ENCODE measurements around the gene TRIP12. TPM values are rescaled to one million over a fixed set of nuclear protein-coding genes. Genes with fewer than 3 reads are reported as not detected.
"Not testable (repeated sequence)": the region's sequence is repeated elsewhere in the genome, so short reads cannot be mapped to it uniquely, and the experiment has no call there.

The TRIP12 gene
- total RNA-seq, 2 experiments from 2014 or later: 232 to 296 TPM

DNA sequence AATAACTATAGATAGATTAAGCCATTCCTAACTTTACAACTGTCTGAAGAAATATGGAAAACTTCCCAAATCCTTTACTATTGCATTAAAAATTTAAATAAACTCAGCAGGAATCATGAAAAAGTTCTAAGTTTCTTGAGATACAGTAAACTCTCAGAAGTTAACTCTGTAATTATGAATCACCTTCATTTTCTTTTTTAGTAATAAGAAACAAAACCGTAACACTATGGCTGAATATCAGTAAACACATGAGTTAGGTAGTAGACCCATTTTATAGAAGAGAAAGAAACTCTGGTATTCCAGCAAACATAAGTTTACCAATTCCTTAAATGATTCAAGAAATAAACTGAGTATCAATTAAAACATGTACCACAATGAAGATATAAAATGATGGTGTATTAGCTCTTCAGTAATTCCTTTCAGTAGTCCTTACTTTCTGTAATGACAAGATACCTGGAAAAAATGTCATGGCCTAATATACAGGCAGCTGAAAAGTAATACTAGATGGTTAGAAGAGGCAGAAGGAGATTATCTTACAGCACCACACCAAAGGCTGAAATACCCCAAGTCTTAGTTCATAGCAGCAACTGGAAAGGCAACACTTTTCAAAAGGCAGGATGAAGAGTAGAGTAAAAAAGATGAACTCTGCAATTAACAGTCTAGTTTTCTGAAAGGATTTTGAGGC lies 11.5 kb downstream of the TRIP12 start:
- H3K36me3 Mint-ChIP-seq (ENCODE audit: low read depth): peaks cover 23% of the 10 kb centered on the region
- no peaks in the 10 kb centered on the region for H3K27me3 Mint-ChIP-seq
- no peaks in the 10 kb centered on the region for H3K9me3 Mint-ChIP-seq
- no peak for DNase-seq
- peak overlapping the region; percentile 55 for H3K27ac Mint-ChIP-seq
- H3K4me3 Mint-ChIP-seq: no peak overlapping the region
- peaks cover 45% of the 10 kb centered on the region for H3K4me1 Mint-ChIP-seq
- CTCF ChIA-PET: interaction anchor here (1.9 kb wide), 1 partner anchor 11 kb away, joined by 7 read pairs; no protein-coding TSS in a partner anchor
- POLR2A ChIA-PET: no interaction called here

DNA sequence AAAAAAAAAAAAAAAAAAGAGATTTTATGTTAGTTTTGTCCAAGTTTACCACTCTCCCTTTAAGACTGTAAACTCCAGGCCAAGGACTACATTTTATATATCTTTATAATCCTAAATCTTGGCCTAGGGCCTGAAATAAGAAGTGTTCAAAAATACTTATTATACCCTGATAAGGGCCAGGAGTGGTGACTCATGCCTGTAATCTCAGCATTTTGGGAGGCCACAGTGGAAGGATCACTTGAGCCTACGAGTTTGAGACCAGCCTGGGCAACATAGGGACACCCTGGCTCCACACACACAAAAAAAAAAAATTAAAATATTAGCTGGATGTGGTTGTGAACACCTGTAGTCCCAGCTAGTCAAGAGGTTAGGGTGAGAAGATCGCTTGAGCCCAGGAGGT lies 12.7 kb downstream of the TRIP12 start:
- Mint-ChIP-seq H3K36me3 (ENCODE audit: low read depth) (peaks cover 26% of the 10 kb centered on the region), H3K27me3 (no peaks in the 10 kb centered on the region), H3K4me1 (peaks cover 43% of the 10 kb centered on the region), H3K9me3 (no peaks in the 10 kb centered on the region), H3K4me3 (no peak overlapping the region), H3K27ac (no peak overlapping the region)
- ChIA-PET CTCF (interaction anchor here (0.6 to 0.9 kb wide), 2 partner anchors 111 to 157 kb away, joined by 3 read pairs; no protein-coding TSS in a partner anchor), POLR2A (no interaction called here)
- no peak for DNase-seq

DNA sequence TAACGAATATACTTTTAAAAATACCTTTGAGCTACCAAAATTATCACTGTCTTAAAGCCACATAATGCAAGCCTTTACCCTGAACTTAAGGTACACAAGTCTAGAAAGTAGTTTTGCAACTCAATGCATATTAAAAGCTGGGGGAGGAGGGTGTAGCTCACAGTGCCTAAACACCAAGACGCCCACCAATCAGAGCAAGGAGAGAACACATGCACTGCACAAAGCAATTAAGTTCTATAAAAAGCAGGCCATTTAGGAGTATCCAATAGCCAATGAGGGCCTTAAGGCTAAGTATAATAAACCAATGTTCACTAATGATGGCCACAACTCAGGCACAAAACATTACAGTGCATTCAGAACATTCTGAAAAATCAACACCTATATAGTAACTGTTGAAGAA lies 16.2 kb downstream of the TRIP12 start:
- DNase-seq: no peak
- ChIA-PET POLR2A (no interaction called here), CTCF (interaction anchor here (0.6 kb wide), 1 partner anchor 49 kb away, joined by 3 read pairs; no protein-coding TSS in a partner anchor)
- Mint-ChIP-seq H3K27ac (peak overlapping the region; percentile 46), H3K4me3 (no peak overlapping the region), H3K27me3 (no peaks in the 10 kb centered on the region), H3K9me3 (no peaks in the 10 kb centered on the region), H3K36me3 (ENCODE audit: low read depth) (peaks cover 35% of the 10 kb centered on the region), H3K4me1 (peaks cover 24% of the 10 kb centered on the region)

DNA sequence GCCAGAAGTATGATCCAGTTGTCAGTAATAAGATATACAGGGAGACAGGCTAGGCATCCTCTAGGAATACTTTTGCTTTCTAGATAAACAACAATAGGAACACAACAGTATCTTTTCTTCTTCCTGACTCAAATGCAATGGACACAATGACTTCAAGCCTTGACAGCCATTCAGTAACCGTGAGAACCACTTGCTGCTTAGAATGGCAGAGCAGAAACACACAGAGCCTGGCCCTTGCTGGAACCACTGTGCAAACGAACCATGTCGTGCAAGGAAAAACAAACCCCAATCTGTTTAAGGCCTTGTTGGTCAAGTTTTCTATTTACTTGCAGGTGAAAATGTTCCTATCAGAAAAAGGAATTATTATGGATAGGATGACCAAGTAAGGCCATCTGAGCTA lies 18.8 kb downstream of the TRIP12 start:
- DNase-seq: no peak
- Mint-ChIP-seq H3K4me1 (peaks cover 21% of the 10 kb centered on the region), H3K9me3 (no peaks in the 10 kb centered on the region), H3K4me3 (no peak overlapping the region), H3K36me3 (ENCODE audit: low read depth) (peaks cover 39% of the 10 kb centered on the region), H3K27ac (peak overlapping the region; percentile 61), H3K27me3 (no peaks in the 10 kb centered on the region)
- ChIA-PET CTCF (interaction anchor here (1.3 kb wide), 1 partner anchor 8 kb away, joined by 5 read pairs; no protein-coding TSS in a partner anchor), POLR2A (no interaction called here)

DNA sequence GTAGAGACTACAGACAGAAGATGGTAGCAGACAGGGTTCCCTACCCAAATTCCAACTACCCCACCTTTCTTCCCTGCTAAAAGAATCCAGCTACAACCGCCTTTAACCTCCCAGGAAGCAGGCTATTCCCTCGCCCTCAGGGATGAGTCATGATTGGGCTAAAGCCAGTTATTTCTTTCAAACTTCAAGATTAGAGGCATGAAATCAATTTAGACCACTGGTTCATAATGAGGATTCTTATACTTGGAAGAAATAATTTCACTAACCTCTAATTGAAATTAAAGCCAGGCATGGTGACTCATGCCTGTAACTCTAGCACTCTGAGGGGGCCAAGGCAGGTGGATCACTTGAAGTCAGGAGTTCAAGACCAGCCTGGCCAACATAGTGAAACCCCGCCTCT lies 20.0 kb downstream of the TRIP12 start:
- peaks cover 35% of the 10 kb centered on the region for H3K36me3 Mint-ChIP-seq (ENCODE audit: low read depth)
- no peaks in the 10 kb centered on the region for H3K27me3 Mint-ChIP-seq
- peaks cover 28% of the 10 kb centered on the region for H3K4me1 Mint-ChIP-seq
- DNase-seq: no peak
- no peak overlapping the region for H3K4me3 Mint-ChIP-seq
- POLR2A ChIA-PET: no interaction called here
- no peak overlapping the region for H3K27ac Mint-ChIP-seq
- CTCF ChIA-PET: interaction anchor here (0.6 to 1.3 kb wide), 3 partner anchors 10 to 259 kb away, joined by 3 to 5 read pairs (median 3); partner anchors contain the start of gene TRIP12
- H3K9me3 Mint-ChIP-seq: no peaks in the 10 kb centered on the region

DNA sequence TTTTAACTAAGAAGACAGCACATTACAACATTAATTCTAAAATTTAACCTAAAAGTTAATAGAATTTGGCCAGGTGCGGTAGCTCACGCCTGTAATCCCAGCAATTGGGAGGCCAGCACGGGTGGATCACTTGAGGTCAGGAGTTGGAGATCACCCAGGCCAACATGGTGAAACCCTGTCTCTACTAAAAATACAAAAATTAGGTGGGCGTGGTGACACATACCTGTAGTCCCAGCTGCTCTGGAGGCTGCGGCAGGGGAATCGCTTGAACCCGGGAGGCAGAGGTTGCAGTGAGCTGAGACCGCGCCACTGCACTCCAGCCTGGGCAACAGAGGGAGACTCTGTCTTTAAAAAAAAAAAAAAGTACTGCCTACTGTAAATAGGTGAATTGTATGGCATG lies 21.3 kb downstream of the TRIP12 start:
- H3K27me3 Mint-ChIP-seq, H3K4me3 Mint-ChIP-seq, DNase-seq, H3K9me3 Mint-ChIP-seq, POLR2A ChIA-PET, H3K27ac Mint-ChIP-seq: not testable (repeated sequence)
- Mint-ChIP-seq H3K36me3 (ENCODE audit: low read depth) (peaks cover 33% of the 10 kb centered on the region), H3K4me1 (peaks cover 30% of the 10 kb centered on the region)
- CTCF ChIA-PET: interaction anchor here (1.0 to 1.9 kb wide), 2 partner anchors 10 to 28 kb away, joined by 3 to 7 read pairs; no protein-coding TSS in a partner anchor

DNA sequence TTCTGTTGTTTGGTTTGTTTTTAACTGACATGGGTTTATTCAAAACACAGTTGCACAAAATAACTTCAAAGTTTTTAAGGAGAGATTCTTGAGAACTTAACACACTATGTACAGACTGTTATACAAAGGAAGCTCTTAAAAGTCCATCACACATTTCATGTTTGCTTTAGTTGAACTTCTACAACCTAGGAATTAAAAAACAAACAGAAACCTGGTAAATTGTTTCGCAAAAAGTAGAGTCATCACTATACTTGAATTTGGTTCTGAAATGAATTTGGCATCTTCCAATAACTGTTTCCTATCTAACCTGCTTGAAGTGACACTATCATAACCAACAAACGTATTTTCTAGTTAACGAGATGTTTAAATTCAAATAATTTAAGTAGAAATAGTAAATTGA lies 21.8 kb downstream of the TRIP12 start:
- Mint-ChIP-seq H3K4me3 (no peak overlapping the region), H3K4me1 (peaks cover 25% of the 10 kb centered on the region)

DNA sequence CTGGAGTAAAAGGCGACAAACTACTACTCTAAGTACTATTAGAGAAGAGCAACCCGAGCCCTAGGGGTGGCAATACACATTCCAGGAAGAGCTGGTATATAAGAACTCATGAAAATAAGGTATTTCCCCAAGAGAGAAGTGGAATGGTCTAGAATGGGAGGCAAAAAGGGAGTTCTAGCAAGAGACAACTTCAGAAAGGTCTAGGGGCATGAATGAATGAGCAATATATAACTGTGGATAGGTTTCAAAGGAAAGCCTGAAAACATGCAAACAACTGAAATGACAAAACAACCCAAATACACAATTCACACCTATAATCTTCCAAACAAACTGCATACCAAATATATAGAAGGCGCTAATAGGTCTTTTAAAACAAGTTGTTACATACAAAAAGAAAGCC lies 22.2 kb downstream of the TRIP12 start:
- Mint-ChIP-seq H3K27me3 (no peaks in the 10 kb centered on the region), H3K4me1 (peaks cover 25% of the 10 kb centered on the region), H3K4me3 (no peak overlapping the region), H3K36me3 (ENCODE audit: low read depth) (peaks cover 28% of the 10 kb centered on the region), H3K9me3 (no peaks in the 10 kb centered on the region), H3K27ac (no peak overlapping the region)
- CTCF ChIA-PET: interaction anchor here (1.9 kb wide), 1 partner anchor 11 kb away, joined by 7 read pairs; no protein-coding TSS in a partner anchor
- no peak for DNase-seq
- POLR2A ChIA-PET: no interaction called here

More for the DNA sequence above, 21.8 kb downstream of the TRIP12 start:
- no peaks in the 10 kb centered on the region for H3K9me3 Mint-ChIP-seq
- DNase-seq: no peak
- H3K27ac Mint-ChIP-seq: no peak overlapping the region
- ChIA-PET POLR2A (no interaction called here), CTCF (interaction anchor here (1.9 kb wide), 1 partner anchor 11 kb away, joined by 7 read pairs; no protein-coding TSS in a partner anchor)
- H3K27me3 Mint-ChIP-seq: no peaks in the 10 kb centered on the region
- peaks cover 29% of the 10 kb centered on the region for H3K36me3 Mint-ChIP-seq (ENCODE audit: low read depth)

DNA sequence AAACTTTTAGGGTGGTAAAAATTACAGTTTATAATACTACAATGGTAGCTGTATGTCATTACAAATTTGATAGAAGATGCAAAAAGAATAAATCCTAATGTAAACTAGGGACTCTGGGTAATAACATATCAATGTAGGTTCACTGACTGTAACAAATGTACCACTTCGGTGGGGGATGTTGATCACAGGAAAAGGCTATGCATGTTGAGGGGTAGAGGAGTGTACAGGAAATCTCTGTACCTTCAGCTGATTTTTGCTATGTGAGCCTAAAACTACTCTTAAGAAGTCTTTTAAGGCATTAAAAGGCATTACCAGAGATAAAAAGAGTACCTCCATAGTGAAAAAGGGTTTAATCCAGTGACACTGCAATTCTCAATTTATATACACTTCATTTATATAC lies 25.0 kb downstream of the TRIP12 start:
- H3K4me1 Mint-ChIP-seq: peaks cover 31% of the 10 kb centered on the region

DNA sequence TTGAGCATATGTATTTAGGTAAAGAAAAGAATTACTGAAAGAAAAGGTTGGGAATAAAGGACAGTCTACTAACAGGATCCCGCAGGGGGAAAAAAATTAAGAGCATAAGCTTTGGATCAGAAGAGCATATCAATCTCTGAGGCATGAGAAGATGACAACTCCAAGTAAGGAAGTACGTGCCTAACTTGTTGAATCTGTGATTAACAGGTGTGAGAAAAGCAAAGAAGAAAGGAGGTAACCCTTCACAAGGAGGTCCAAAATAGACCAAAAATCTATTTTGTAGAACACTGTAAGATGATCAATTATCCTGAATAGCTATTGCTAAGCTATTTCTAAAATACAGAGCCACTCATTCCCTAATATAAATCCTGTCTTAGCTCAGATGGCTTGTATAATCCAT lies 32.8 kb downstream of the TRIP12 start:
- H3K27ac Mint-ChIP-seq: no peak overlapping the region
- ChIA-PET POLR2A (no interaction called here), CTCF (interaction anchor here (1.3 kb wide), 1 partner anchor 35 kb away, joined by 3 read pairs; no protein-coding TSS in a partner anchor)
- DNase-seq: no peak
- H3K27me3 Mint-ChIP-seq: no peaks in the 10 kb centered on the region
- peaks cover 19% of the 10 kb centered on the region for H3K36me3 Mint-ChIP-seq (ENCODE audit: low read depth)
- H3K4me3 Mint-ChIP-seq: no peak overlapping the region
- peaks cover 18% of the 10 kb centered on the region for H3K4me1 Mint-ChIP-seq
- no peaks in the 10 kb centered on the region for H3K9me3 Mint-ChIP-seq

More for the DNA sequence above, 25.0 kb downstream of the TRIP12 start:
- Mint-ChIP-seq H3K27me3 (no peaks in the 10 kb centered on the region), H3K27ac (no peak overlapping the region), H3K4me3 (no peak overlapping the region), H3K9me3 (no peaks in the 10 kb centered on the region), H3K36me3 (ENCODE audit: low read depth) (peaks cover 27% of the 10 kb centered on the region)
- DNase-seq: no peak
- ChIA-PET POLR2A (no interaction called here), CTCF (interaction anchor here (0.7 to 1.1 kb wide), 3 partner anchors 12 to 23 kb away, joined by 3 read pairs; no protein-coding TSS in a partner anchor)

DNA sequence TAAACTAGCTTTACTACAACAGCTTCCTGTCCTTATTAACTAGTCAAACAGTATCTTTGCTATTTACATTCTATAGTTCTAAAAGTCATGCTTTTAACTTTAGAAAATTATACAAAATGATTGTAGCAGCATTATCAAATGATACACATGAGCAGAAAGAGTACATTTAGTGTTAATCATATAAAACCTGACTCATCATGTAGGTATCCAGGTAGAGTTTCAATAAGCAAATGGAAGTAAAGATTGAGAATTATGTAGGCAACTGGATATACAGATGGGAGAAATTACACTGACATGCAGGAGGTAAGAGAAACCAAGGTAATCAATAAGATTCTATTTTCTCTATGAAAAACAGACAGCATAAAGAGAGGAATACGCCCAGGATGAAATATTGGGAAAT lies 33.8 kb downstream of the TRIP12 start:
- no peaks in the 10 kb centered on the region for H3K27me3 Mint-ChIP-seq
- ChIA-PET POLR2A (no interaction called here), CTCF (interaction anchor here (1.3 kb wide), 1 partner anchor 34 kb away, joined by 3 read pairs; no protein-coding TSS in a partner anchor)
- no peak overlapping the region for H3K4me3 Mint-ChIP-seq
- no peak for DNase-seq
- H3K36me3 Mint-ChIP-seq (ENCODE audit: low read depth): peaks cover 12% of the 10 kb centered on the region
- H3K4me1 Mint-ChIP-seq: peaks cover 13% of the 10 kb centered on the region
- H3K9me3 Mint-ChIP-seq: no peaks in the 10 kb centered on the region
- no peak overlapping the region for H3K27ac Mint-ChIP-seq

DNA sequence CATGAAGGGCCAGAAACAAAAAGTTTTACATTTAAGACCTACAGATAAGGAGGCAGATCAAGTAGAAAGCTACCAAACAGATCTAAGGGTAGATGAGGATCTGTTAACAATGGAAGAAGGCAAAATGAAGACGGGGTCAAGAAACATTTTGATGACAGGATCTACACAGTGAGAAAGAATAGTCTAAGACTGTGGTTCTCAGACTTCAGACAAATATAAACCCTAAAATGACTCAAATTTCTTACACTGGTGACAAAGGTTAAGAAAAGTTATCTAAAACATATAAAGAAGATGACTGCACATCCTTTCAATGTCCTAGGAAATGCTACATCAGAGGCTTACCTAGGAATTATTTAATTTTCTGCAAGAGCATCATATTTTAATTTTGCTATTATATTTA lies 34.4 kb downstream of the TRIP12 start:
- H3K4me3 Mint-ChIP-seq: no peak overlapping the region
- peaks cover 12% of the 10 kb centered on the region for H3K4me1 Mint-ChIP-seq
- H3K27ac Mint-ChIP-seq: no peak overlapping the region
- POLR2A ChIA-PET: no interaction called here
- no peak for DNase-seq
- peaks cover 10% of the 10 kb centered on the region for H3K36me3 Mint-ChIP-seq (ENCODE audit: low read depth)
- H3K27me3 Mint-ChIP-seq: no peaks in the 10 kb centered on the region
- no peaks in the 10 kb centered on the region for H3K9me3 Mint-ChIP-seq
- CTCF ChIA-PET: no interaction called here

DNA sequence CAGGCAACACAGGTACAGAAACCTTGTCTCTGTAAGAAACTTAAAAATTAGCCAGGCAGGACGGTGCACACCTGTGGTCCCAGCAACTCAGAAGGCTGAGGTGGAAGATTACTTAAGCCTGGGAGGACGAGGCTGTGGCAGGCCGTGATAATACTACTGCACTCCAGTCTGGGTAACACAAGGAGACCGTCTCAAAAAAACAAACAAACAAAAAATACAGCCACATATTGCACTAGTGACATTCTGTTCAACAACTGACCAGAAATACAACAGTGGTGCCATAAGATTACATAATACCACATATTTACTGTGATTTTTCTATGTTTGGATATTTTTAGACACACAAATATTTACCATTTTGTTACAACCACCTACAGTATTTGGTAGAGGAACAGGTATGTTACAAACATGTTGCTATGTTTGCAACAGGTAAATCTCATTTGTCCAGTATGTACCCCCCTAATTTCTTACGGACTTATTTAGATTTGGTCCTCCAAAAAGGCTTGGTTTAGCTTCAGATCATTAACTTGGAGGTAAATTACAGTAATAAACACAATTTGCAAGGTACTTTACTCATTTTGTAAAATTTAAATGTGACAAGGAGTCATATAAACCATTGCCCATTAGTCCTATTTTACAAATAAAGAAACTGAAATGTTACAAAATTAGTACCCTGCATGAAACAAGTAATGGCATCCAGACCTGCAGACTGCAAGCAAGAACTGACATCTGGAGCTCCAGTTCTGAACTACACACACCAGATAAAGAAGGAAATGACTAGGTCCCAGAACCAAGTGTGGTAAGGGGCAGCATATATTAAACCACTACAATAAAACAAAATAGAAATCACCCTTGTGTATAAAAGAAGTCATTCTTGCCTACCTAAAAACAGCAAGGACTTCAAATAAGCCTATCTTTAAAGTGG lies 36.8 kb downstream of the TRIP12 start:
- H3K4me1 Mint-ChIP-seq: peaks cover 8% of the 10 kb centered on the region
- H3K36me3 Mint-ChIP-seq (ENCODE audit: low read depth): peaks cover 8% of the 10 kb centered on the region
- POLR2A ChIA-PET: no interaction called here
- no peak overlapping the region for H3K27ac Mint-ChIP-seq
- H3K9me3 Mint-ChIP-seq: no peaks in the 10 kb centered on the region
- no peak overlapping the region for H3K4me3 Mint-ChIP-seq
- no peaks in the 10 kb centered on the region for H3K27me3 Mint-ChIP-seq
- DNase-seq: no peak
- CTCF ChIA-PET: interaction anchor here (1.2 to 1.3 kb wide), 2 partner anchors 11 to 31 kb away, joined by 3 to 4 read pairs; no protein-coding TSS in a partner anchor

Measured in activated CD4-positive, alpha-beta T cell treated with anti-CD3 and anti-CD28 coated beads, Interleukin-2, amount 10 ng/mL, durations not matched to agents 7 days and 5 days (primary cell).